Stimulated activated CD8-positive, alpha-beta memory T cell treated with anti-CD3 and anti-CD28 coated beads, Interleukin-2, amount 100 ng/mL, for 1 hour (primary cell): ENCODE data around the gene SPATA12.

ENCODE experiments used
- DNase-seq, 2 donors: peaks; one replicate each; pipeline ENCODE4 v3.0.0-alpha.2; 2020; ENCODE audit warnings: low read depth in 2 of 2

The SPATA12 gene

GRCh38 chr3:57053122-57053521, 7.3 kb upstream of the SPATA12 start:
- no peak for DNase-seq

- DNase-seq, result no peak
Observed at GRCh38 chr3:57057351-57057750, 3.1 kb upstream of the SPATA12 start.

DNA sequence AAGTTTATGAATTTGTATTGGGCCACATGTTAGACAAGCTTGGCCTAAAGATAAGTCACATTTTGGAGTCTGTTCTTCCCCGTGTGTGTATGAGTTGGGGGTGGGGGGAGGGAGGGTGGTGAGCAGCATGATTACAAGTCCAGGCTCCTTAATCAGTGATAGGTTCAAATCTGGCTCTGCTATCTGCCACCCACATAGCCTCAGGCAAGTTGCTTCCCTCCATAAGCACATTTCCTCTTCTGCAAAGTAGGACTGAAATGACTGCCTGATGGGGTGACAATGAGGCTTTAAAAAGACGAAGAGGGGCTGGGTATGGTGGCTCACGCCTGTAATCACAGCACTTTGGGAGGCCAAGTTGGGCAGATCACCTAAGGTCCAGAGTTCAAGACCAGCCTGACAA, 1.1 kb upstream of the SPATA12 start:
- DNase-seq, result no peak

DNA sequence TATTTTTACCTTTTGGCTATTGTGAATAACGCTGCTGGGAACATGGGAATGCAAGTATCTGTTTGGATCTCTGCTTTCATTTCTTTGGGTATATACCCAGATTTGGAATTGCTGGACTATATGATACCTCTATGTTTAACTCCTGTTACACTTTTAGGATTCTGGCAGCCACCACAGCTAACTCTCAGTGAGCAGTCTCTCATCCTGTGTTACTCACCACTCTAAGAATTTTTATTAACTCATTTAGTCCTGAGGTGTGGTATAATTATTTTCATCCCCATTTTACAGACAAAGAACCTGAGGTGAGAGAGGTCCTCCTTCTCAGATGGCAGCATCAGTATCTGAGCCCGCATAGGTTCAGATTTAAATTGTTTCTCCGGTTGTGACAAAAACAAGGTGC, 1.1 kb downstream of the SPATA12 start:
- DNase-seq, result no peak

- DNase-seq, result no peak
Observed at GRCh38 chr3:57062101-57062631, 1.7 kb downstream of the SPATA12 start.

- DNase-seq, result no peak
Observed at GRCh38 chr3:57063032-57063431, 2.6 kb downstream of the SPATA12 start.

DNA sequence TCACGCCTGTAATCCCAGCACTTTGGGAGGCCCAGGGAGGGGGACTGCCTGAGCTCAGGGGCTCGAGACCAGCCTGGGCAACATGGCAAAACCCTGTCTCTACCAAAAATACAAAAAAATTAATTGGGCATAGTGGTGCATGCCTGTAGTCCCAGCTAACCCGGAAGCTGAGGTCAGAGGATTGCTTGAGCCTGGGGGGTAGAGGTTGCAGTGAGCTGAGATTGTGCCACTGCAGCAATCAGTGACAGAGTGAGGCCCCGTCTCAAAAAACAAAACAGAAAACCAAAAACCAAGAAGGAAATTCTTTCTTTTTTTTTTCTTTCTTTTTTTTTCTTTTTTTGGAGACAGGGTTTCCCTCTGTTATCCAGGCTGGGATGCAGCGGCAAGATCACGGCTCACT, 3.5 kb downstream of the SPATA12 start:
- DNase-seq, result no peak

DNA sequence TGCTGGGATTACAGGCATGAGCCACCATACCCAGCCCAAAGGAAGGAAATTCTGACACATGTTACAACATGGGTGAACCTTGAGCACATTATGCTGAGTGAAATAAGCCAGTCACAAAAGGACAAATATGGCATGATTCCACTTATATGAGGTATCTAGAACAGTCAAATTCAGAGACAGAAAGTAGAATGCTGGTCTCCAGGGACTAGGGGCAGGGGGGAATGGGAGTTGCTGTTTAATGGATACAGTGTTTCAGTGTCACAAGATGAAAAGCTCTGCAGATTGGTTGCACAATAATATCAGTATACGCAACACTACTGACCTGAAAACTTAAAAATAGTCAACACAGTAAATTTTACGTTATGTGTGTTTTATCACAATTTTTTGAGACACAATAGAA, 4.1 kb downstream of the SPATA12 start:
- no peak for DNase-seq

- DNase-seq, result no peak
Observed at GRCh38 chr3:57065588-57065987, 5.1 kb downstream of the SPATA12 start.

GRCh38 chr3:57066471-57066870, 6.0 kb downstream of the SPATA12 start:
- no peak for DNase-seq

- no peak for DNase-seq
Observed at GRCh38 chr3:57068437-57069089, 8.1 kb downstream of the SPATA12 start.

DNA sequence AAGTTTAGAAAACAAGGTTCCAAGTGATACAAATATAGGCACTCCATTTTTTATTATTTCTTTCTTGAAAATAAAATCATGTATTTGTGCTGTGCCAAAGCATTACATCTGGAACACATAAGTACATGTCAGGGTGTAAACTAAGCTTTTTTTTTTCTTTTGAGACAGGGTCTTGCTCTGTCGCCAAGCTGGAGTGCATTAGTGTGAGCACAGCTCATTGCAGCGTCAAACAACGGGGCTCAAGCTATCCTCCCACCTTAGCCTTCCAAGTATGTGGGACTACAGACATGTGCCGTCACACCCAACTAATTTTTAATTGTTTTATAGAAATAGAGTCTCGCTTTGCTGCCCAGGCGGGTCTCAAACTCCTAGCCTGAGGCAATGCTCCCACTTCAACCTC, 9.0 kb downstream of the SPATA12 start:
- DNase-seq, result no peak

GRCh38 chr3:57073628-57074027, 13.2 kb downstream of the SPATA12 start:
- no peak for DNase-seq

GRCh38 chr3:57074135-57074534, 13.7 kb downstream of the SPATA12 start:
- no peak for DNase-seq

GRCh38 chr3:57076422-57076951, 16.0 kb downstream of the SPATA12 start:
- no peak for DNase-seq

- DNase-seq, result no peak
Observed at GRCh38 chr3:57077630-57078343, 17.3 kb downstream of the SPATA12 start.

DNA sequence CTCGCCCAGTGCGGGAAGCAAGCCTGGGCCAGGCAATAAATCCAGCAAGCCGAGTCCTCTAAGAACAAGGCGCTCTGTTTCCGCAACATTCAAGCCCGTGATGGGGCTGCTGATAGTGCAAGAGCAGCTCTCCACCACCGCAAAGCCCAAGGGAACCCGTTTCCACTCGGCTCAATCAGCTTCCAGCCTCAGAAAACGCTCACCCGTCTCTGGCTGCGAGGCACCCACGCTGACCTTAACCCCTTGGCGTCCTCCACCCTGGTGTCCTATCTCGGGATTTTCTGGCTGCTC, 17.8 kb downstream of the SPATA12 start:
- no peak for DNase-seq

GRCh38 chr3:57078635-57079473, 18.4 kb downstream of the SPATA12 start:
- no peak for DNase-seq

GRCh38 chr3:57079474-57079831, 19.0 kb downstream of the SPATA12 start:
- DNase-seq, result no peak

DNA sequence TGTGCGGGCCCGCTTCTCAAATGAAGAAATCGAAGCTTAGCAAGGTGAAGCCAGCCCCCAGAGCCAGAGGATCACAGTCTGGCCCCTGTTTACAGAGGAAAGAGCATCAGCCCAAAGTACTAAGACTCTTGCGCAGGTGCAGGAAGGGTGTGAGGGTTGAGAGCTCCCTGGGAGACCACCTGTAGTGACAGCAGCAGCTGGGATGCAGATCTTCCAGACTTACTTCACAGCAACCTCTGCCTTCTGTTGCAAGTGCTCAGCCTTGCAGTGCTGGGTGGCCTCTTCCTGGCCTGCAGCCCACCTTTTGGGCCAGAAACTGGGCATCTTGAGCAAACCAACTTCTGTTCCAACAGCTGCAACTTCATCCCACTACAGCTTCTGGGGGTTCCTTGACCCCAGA, 19.7 kb downstream of the SPATA12 start:
- no peak for DNase-seq

- no peak for DNase-seq
Observed at GRCh38 chr3:57081173-57081572, 20.7 kb downstream of the SPATA12 start.

- DNase-seq, result no peak
Observed at GRCh38 chr3:57082481-57082880, 22.0 kb downstream of the SPATA12 start.
